GM12892 (cell line): ENCODE data around the gene ATP2B3.

Experiments
- POLR2A ChIP-seq: IDR thresholded peaks from 2 replicates; pipeline ENCODE4 v1.6.1; 2011; ENCODE audit warnings: low read depth, low read length, control low read depth
- POLR2AphosphoS5 ChIP-seq: IDR thresholded peaks from 2 replicates; pipeline ENCODE4 v1.6.1; 2011; ENCODE audit warnings: low read depth, low read length, control low read depth

DNA sequence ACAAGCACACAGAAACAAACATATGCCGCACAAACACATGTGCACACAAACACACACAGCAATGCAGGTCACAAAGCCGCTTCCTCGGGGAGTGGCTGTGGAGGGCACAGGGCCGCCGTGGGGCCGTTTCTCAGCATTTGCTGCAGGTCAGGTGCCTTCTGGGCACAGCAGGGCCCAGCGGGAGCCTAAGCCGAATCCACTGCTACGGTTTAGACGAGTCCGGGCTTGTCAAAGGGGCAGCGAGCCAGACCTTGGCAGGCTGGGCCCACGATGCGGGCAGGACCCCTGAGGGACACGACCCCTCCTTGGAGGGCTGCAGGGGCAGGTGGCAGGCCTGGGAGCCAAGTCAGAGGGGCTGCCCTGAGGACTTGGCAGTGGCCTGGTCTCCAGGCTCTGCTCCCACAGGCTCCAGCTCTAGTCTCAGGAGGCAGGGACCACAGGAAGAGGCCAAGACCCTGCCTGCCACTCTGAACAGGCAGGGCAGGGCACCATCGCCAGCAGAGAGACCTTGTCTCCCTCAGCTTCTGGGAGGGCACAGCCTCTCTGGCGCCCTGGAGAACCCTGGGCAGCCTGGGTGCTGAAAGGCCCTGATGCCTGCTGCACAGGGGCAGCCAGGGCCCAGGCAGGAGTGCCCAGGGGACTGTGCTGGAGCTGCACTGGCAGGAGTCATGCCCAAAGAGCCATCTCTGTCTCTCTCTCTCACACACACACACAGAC, 5.5 kb upstream of the ATP2B3 start:
- no peak for TF ChIP-seq POLR2A
- TF ChIP-seq POLR2AphosphoS5, result no peak
